ENCODE results near the gene SLC1A2. TPM values are rescaled to one million over a fixed set of nuclear protein-coding genes. Genes with fewer than 3 reads are reported as not detected.

SLC1A2 gene
- total RNA-seq, 1 donor from 2014 or later = 0.10 TPM

DNA sequence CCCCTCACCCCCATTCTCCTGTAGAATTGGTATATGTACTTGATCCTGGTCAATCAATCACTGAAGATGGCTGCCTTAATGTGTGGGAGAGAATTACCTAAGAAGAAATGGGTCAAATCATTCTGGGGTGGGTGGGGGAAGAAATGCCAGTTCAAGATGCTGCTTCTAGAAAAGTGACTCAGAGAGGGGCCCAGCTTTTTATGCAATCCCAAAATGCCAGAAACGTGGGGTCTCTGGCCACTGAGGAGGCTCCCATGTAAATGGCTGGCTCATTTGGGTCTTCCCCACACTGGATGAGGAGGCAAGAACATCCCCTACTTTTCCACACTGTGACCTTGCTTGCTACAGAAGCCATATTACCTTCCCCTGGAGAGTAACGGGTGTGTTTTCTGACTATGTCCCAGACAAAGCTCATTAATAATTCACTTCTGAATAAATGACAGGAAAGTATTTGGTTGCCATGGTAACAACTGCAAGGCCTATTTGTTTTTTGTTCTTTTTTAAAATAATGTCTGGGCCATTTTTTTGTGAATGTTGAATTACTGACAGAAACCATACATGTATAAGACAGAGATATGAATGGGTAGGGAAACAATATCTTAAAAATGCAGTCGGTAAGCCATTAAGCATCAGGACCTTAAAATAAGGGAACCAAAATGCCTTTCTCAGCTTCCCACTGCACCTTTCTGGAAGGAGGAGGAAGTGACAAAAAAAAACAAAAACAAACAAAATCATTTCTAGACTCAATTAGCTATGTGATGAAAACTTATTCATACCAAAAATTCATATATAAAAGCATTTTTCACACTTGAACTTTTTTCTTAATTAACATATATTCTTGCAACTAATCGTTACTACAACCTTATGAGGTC, 32.0 kb downstream of the SLC1A2 start:
- H3K27me3 Mint-ChIP-seq (ENCODE audit: low read depth) = no peaks in the 10 kb centered on the region
- H3K36me3 Mint-ChIP-seq (ENCODE audit: low read depth) = no peaks in the 10 kb centered on the region
- no peak overlapping the region for H3K4me3 Mint-ChIP-seq (ENCODE audit: unreplicated experiment)
- peaks cover 32% of the 10 kb centered on the region for H3K4me1 Mint-ChIP-seq (ENCODE audit: low read depth)
- no peaks in the 10 kb centered on the region for H3K9me3 Mint-ChIP-seq (ENCODE audit: low read depth)
- DNase-seq (ENCODE audit: low spot score) = no peak
- peak overlapping the region; percentile 41 for H3K27ac Mint-ChIP-seq (ENCODE audit: unreplicated experiment)
- TF ChIP-seq, protein P1, sequence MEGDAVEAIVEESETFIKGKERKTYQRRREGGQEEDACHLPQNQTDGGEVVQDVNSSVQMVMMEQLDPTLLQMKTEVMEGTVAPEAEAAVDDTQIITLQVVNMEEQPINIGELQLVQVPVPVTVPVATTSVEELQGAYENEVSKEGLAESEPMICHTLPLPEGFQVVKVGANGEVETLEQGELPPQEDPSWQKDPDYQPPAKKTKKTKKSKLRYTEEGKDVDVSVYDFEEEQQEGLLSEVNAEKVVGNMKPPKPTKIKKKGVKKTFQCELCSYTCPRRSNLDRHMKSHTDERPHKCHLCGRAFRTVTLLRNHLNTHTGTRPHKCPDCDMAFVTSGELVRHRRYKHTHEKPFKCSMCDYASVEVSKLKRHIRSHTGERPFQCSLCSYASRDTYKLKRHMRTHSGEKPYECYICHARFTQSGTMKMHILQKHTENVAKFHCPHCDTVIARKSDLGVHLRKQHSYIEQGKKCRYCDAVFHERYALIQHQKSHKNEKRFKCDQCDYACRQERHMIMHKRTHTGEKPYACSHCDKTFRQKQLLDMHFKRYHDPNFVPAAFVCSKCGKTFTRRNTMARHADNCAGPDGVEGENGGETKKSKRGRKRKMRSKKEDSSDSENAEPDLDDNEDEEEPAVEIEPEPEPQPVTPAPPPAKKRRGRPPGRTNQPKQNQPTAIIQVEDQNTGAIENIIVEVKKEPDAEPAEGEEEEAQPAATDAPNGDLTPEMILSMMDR (IDR thresholded peaks at IDR 0.05) = peak; percentile 11

- Mint-ChIP-seq H3K27ac (ENCODE audit: unreplicated experiment) (no peak overlapping the region), H3K9me3 (ENCODE audit: low read depth) (no peaks in the 10 kb centered on the region)
- no peak for DNase-seq (ENCODE audit: low spot score)
Observed at GRCh38 chr11:35383953-35384352, 35.4 kb downstream of the SLC1A2 start.

GRCh38 chr11:35381709-35382322, 37.5 kb downstream of the SLC1A2 start:
- H3K27me3 Mint-ChIP-seq (ENCODE audit: low read depth) = no peaks in the 10 kb centered on the region
- no peaks in the 10 kb centered on the region for H3K36me3 Mint-ChIP-seq (ENCODE audit: low read depth)
- no peak for DNase-seq (ENCODE audit: low spot score)
- no peak overlapping the region for H3K4me3 Mint-ChIP-seq (ENCODE audit: unreplicated experiment)
- TF ChIP-seq, protein P1 (IDR thresholded peaks at IDR 0.05) = no peak
- H3K4me1 Mint-ChIP-seq (ENCODE audit: low read depth) = peaks cover 21% of the 10 kb centered on the region
- H3K27ac Mint-ChIP-seq (ENCODE audit: unreplicated experiment) = no peak overlapping the region
- no peaks in the 10 kb centered on the region for H3K9me3 Mint-ChIP-seq (ENCODE audit: low read depth)

More at GRCh38 chr11:35383953-35384352, 35.4 kb downstream of the SLC1A2 start:
- Mint-ChIP-seq H3K4me3 (ENCODE audit: unreplicated experiment) (no peak overlapping the region), H3K4me1 (ENCODE audit: low read depth) (peaks cover 35% of the 10 kb centered on the region), H3K36me3 (ENCODE audit: low read depth) (no peaks in the 10 kb centered on the region), H3K27me3 (ENCODE audit: low read depth) (no peaks in the 10 kb centered on the region)
- TF ChIP-seq, protein P1 (IDR thresholded peaks at IDR 0.05) = no peak

DNA sequence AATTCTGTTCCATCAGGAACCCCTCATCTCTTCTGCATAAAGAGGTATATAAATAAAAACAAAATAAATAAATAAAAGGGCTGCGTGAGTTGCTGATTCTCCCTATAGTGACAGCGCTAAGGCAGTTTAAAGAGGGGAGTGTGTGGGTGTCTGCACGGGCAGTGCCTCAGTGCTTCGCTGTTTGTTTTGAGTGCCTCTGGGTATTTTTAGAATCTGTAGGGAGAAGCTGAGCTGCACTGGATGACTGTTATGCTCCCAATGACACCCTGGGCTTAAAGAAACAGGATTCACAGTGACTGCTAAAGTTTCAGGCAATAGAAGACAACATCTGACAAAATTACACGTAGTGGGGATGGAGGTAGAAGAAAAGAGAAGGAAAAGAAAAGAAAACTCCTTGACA, 38.8 kb downstream of the SLC1A2 start:
- Mint-ChIP-seq H3K36me3 (ENCODE audit: low read depth) (no peaks in the 10 kb centered on the region), H3K4me1 (ENCODE audit: low read depth) (peaks cover 21% of the 10 kb centered on the region), H3K27me3 (ENCODE audit: low read depth) (no peaks in the 10 kb centered on the region), H3K9me3 (ENCODE audit: low read depth) (no peaks in the 10 kb centered on the region), H3K27ac (ENCODE audit: unreplicated experiment) (peak overlapping the region; percentile 47), H3K4me3 (ENCODE audit: unreplicated experiment) (peak overlapping the region; percentile 14)
- TF ChIP-seq, protein P1 (IDR thresholded peaks at IDR 0.05) = no peak
- no peak for DNase-seq (ENCODE audit: low spot score)

GRCh38 chr11:35377262-35377661, 42.1 kb downstream of the SLC1A2 start:
- H3K4me1 Mint-ChIP-seq (ENCODE audit: low read depth) = peaks cover 23% of the 10 kb centered on the region
- TF ChIP-seq, protein P1 (IDR thresholded peaks at IDR 0.05) = no peak
- H3K36me3 Mint-ChIP-seq (ENCODE audit: low read depth) = no peaks in the 10 kb centered on the region
- no peaks in the 10 kb centered on the region for H3K9me3 Mint-ChIP-seq (ENCODE audit: low read depth)
- H3K27me3 Mint-ChIP-seq (ENCODE audit: low read depth) = no peaks in the 10 kb centered on the region
- H3K27ac Mint-ChIP-seq (ENCODE audit: unreplicated experiment) = no peak overlapping the region
- DNase-seq (ENCODE audit: low spot score) = no peak
- H3K4me3 Mint-ChIP-seq (ENCODE audit: unreplicated experiment) = no peak overlapping the region

Measured in chondrocyte (in vitro differentiated cells).